ENCODE data around the gene ABCC8. TPM values are rescaled to one million over a fixed set of nuclear protein-coding genes. Genes with fewer than 3 reads are reported as not detected.

Gene ABCC8
- total RNA-seq = not detected in 2 replicates

GRCh38 chr11:17476317-17477083, at the start of gene ABCC8:
TSS of gene ABCC8 (minus strand) at chr11:17476845. CDS start at chr11:17476776, 69 bp downstream.
- DNase-seq (ENCODE audit: low read depth) = no peak
- no peak within 1 kb of the TSS for H3K4me3 ChIP-seq (ENCODE audit: low read depth, low read length)
- no peak for TF ChIP-seq CTCF (IDR thresholded peaks at IDR 0.05; ENCODE audit: insufficient read depth, low read depth, low read length)

GRCh38 chr11:17526326-17526725, 49.7 kb upstream of the ABCC8 start:
- TF ChIP-seq CTCF (IDR thresholded peaks at IDR 0.05; ENCODE audit: insufficient read depth, low read depth, low read length) = no peak
- no peak for DNase-seq (ENCODE audit: low read depth)
- H3K4me3 ChIP-seq (ENCODE audit: low read depth, low read length) = no peak overlapping the region

GRCh38 chr11:17525570-17525969, 48.9 kb upstream of the ABCC8 start:
- no peak for DNase-seq (ENCODE audit: low read depth)
- TF ChIP-seq CTCF (IDR thresholded peaks at IDR 0.05; ENCODE audit: insufficient read depth, low read depth, low read length) = no peak
- no peak overlapping the region for H3K4me3 ChIP-seq (ENCODE audit: low read depth, low read length)

- no peak for TF ChIP-seq CTCF (IDR thresholded peaks at IDR 0.05; ENCODE audit: insufficient read depth, low read depth, low read length)
Measured at GRCh38 chr11:17524221-17524620, 47.6 kb upstream of the ABCC8 start.

GRCh38 chr11:17522655-17523054, 46.0 kb upstream of the ABCC8 start:
- H3K4me3 ChIP-seq (ENCODE audit: low read depth, low read length) = no peak overlapping the region
- no peak for DNase-seq (ENCODE audit: low read depth)
- no peak for TF ChIP-seq CTCF (IDR thresholded peaks at IDR 0.05; ENCODE audit: insufficient read depth, low read depth, low read length)

More at GRCh38 chr11:17524221-17524620, 47.6 kb upstream of the ABCC8 start:
- no peak overlapping the region for H3K4me3 ChIP-seq (ENCODE audit: low read depth, low read length)
- no peak for DNase-seq (ENCODE audit: low read depth)

GRCh38 chr11:17521106-17521900, 44.7 kb upstream of the ABCC8 start:
- no peak overlapping the region for H3K4me3 ChIP-seq (ENCODE audit: low read depth, low read length)
- DNase-seq (ENCODE audit: low read depth) = no peak
- TF ChIP-seq CTCF (IDR thresholded peaks at IDR 0.05; ENCODE audit: insufficient read depth, low read depth, low read length) = no peak
